Loucy (cell line): Measurements from ENCODE around the gene CBX3.
A peak's percentile ranks its signal among the peaks of the same experiment; 100 is the strongest.

ENCODE experiments used
- H2AFZ ChIP-seq: fragments of 200-600 bp; sonication (generic); 2 replicates; pipeline ENCODE4 v1.6.0; 2016; ENCODE audit warnings: antibody characterized with exemption, mild to moderate bottlenecking, low read length, moderate library complexity
- H3F3A ChIP-seq: fragments of 200-600 bp; 2 replicates; pipeline ENCODE4 v1.6.0; 2016; ENCODE audit warnings: antibody characterized with exemption, low read depth, mild to moderate bottlenecking
- H3K27me3 ChIP-seq: fragments of 200-600 bp; sonication (generic); 2 replicates; pipeline ENCODE4 v1.6.1; 2014; ENCODE audit warnings: low read length, mild to moderate bottlenecking; ENCODE audit not compliant: insufficient read depth, poor library complexity, severe bottlenecking
- H3K36me3 ChIP-seq: fragments of 200-600 bp; sonication (generic); 2 replicates; pipeline ENCODE4 v1.6.1; 2016; ENCODE audit warnings: low read length; ENCODE audit not compliant: insufficient read depth
- H3K4me1 ChIP-seq: fragments of 200-600 bp; sonication (generic); 2 replicates; pipeline ENCODE4 v1.5.1; 2014; ENCODE audit warnings: low read length, mild to moderate bottlenecking; ENCODE audit not compliant: insufficient read depth, poor library complexity, severe bottlenecking
- H3K4me2 ChIP-seq: fragments of 200-600 bp; sonication (generic); 2 replicates; pipeline ENCODE4 v1.6.0; 2014; ENCODE audit warnings: antibody characterized with exemption, low read length, low read depth, mild to moderate bottlenecking; ENCODE audit not compliant: poor library complexity, severe bottlenecking
- H3K4me3 ChIP-seq: fragments of 200-600 bp; sonication (generic); 2 replicates; pipeline ENCODE4 v1.5.1; 2014; ENCODE audit warnings: low read length, mild to moderate bottlenecking, mixed read lengths; ENCODE audit not compliant: poor library complexity, severe bottlenecking
- H3K79me2 ChIP-seq: fragments of 200-600 bp; sonication (generic); 2 replicates; pipeline ENCODE4 v1.6.1; 2014; ENCODE audit warnings: low read length; ENCODE audit not compliant: insufficient read depth
- H3K9ac ChIP-seq: fragments of 200-600 bp; sonication (generic); 2 replicates; pipeline ENCODE4 v1.6.0; 2014; ENCODE audit warnings: mild to moderate bottlenecking, low read depth, low read length, moderate library complexity; ENCODE audit not compliant: poor library complexity, severe bottlenecking
- H3K9me2 ChIP-seq: fragments of 200-600 bp; sonication (generic); replicated peaks from 2 replicates; pipeline ENCODE4 v1.6.1; 2016; ENCODE audit warnings: low read depth, low read length, mixed read lengths
- H3K9me3 ChIP-seq: fragments of 200-600 bp; sonication (generic); 2 replicates; pipeline ENCODE4 v1.6.1; 2014; ENCODE audit warnings: mild to moderate bottlenecking, antibody characterized with exemption, low read length, low read depth; ENCODE audit not compliant: insufficient read depth
- H4K20me1 ChIP-seq: fragments of 200-600 bp; sonication (generic); 2 replicates; pipeline ENCODE4 v1.6.0; 2014; ENCODE audit warnings: antibody characterized with exemption, low read length, mild to moderate bottlenecking; ENCODE audit not compliant: insufficient read depth, poor library complexity, severe bottlenecking
- EZH2phosphoT487 ChIP-seq: fragments of 200-600 bp; IDR thresholded peaks from 2 replicates; pipeline ENCODE4 v1.6.1; 2018; ENCODE audit warnings: antibody characterized with exemption, mild to moderate bottlenecking, moderate library complexity, borderline replicate concordance
- TF ChIP-seq, protein P1 (sequence below): fragments of 200-600 bp; sonication (generic); conservative IDR thresholded peaks from 2 replicates; pipeline ENCODE4 v1.5.1; 2014; ENCODE audit warnings: mild to moderate bottlenecking, antibody characterized with exemption, low read length

CBX3 gene

DNA sequence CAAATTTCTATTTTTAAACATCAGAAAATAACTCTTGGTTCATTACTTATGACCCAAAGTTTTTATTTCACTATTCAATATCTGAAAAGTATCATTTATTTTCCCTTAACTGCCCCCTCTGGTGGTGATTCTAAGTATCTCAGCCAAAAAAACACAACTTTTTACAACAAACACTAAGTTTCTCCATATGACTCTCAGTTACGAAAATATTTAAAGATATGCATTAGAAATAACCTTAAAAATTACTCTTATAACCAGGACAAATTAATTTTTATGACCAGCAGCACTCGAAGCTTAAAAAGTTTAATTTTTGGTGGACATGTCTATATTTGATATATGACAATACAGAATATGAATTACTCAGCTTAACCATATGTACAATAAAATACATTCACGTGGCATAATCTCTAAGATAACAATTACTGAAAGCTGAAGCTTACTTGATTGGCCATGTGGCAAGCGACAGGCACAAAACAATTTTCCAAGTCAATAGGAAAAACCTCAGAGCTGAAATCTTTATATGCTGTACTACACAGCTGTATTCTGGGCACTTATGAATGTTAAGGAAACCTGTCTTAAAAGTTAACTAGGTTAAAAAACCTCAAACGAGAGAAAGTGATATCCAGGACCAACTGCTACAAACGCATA, 3.3 kb upstream of the CBX3 start:
- H3K9ac ChIP-seq, result peak overlapping the region; percentile 99
- TF ChIP-seq, protein P1, sequence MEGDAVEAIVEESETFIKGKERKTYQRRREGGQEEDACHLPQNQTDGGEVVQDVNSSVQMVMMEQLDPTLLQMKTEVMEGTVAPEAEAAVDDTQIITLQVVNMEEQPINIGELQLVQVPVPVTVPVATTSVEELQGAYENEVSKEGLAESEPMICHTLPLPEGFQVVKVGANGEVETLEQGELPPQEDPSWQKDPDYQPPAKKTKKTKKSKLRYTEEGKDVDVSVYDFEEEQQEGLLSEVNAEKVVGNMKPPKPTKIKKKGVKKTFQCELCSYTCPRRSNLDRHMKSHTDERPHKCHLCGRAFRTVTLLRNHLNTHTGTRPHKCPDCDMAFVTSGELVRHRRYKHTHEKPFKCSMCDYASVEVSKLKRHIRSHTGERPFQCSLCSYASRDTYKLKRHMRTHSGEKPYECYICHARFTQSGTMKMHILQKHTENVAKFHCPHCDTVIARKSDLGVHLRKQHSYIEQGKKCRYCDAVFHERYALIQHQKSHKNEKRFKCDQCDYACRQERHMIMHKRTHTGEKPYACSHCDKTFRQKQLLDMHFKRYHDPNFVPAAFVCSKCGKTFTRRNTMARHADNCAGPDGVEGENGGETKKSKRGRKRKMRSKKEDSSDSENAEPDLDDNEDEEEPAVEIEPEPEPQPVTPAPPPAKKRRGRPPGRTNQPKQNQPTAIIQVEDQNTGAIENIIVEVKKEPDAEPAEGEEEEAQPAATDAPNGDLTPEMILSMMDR, result peak; percentile 83
- no peak for TF ChIP-seq EZH2phosphoT487
- H3K9me3 ChIP-seq, result no peaks in the 10 kb centered on the region
- H3K4me3 ChIP-seq, result peak overlapping the region; percentile 93
- peak overlapping the region; percentile 96 for H3K4me2 ChIP-seq
- H2AFZ ChIP-seq, result no peak overlapping the region
- H3K27me3 ChIP-seq, result peaks cover 21% of the 10 kb centered on the region
- peaks cover 89% of the 10 kb centered on the region for H3K79me2 ChIP-seq
- H4K20me1 ChIP-seq, result peaks cover 81% of the 10 kb centered on the region
- H3F3A ChIP-seq, result peaks cover 5% of the 10 kb centered on the region
- no peaks in the 10 kb centered on the region for H3K9me2 ChIP-seq
- H3K36me3 ChIP-seq, result peaks cover 60% of the 10 kb centered on the region
- H3K4me1 ChIP-seq, result peaks cover 42% of the 10 kb centered on the region

DNA sequence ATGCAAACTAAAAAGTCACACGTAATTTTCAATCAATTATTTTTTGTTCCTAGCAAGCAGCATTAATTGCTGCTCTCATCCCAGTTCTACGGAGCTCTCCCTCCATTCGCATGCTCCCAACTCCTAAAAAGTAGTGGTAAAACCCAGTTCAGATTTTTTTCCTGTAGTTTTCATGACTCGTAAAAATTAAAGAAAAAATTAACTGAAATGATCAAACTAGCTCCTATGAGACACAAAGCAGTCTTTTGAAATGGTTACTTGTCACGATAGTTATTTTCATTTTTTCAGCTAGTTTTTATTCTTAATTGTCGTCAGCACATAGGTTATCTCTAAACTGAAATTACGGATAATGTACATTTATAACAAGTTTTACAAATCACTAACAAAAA, 2.8 kb upstream of the CBX3 start:
- Histone ChIP-seq H3K4me1 (peaks cover 42% of the 10 kb centered on the region), H3K9me2 (no peaks in the 10 kb centered on the region), H3K36me3 (peaks cover 55% of the 10 kb centered on the region), H3K9ac (peak overlapping the region; percentile 99), H2AFZ (no peak overlapping the region), H3K4me3 (peak overlapping the region; percentile 93), H4K20me1 (peaks cover 81% of the 10 kb centered on the region), H3K79me2 (peaks cover 89% of the 10 kb centered on the region), H3K27me3 (peaks cover 21% of the 10 kb centered on the region), H3F3A (peaks cover 5% of the 10 kb centered on the region), H3K9me3 (no peaks in the 10 kb centered on the region), H3K4me2 (peak overlapping the region; percentile 96)
- TF ChIP-seq, protein P1, result no peak
- no peak for TF ChIP-seq EZH2phosphoT487

DNA sequence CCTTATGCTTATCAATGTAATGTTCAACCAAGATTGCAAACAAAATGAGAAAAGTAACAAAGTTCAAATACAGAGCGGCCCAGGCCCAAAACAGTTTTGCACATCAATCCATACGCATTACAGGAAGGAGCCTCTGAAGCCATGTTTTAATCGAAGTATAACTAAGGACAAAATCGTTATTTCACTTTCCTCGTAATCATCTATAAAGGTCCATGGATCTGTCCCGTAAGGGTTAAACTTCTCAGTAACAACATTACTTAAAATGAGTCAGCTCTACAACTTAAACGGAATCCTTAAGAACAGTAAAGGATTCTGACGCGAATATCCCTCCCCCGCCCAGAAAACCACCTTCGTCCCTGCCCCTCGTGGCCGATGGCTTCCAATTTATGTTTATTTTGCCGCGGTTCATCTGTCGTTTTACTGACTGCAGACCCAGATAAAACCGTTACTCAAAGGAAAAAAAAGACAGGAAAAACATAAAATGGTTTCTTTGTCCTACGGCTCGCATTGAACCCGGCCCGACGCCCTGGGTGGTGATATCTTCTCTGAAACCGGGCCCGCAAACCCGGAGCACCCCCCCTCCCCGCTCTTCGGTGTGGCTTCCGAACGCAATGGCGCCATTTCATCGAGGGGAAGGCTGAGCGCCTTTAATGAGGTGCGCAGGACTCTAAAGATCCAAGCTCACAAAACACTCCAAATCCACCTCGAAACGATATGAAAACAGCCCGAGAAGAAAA, 2.1 kb upstream of the CBX3 start:
- peak overlapping the region; percentile 96 for H3K4me2 ChIP-seq
- H3K4me3 ChIP-seq, result peak overlapping the region; percentile 93
- H3F3A ChIP-seq, result peaks cover 5% of the 10 kb centered on the region
- H3K27me3 ChIP-seq, result peaks cover 21% of the 10 kb centered on the region
- peaks cover 81% of the 10 kb centered on the region for H4K20me1 ChIP-seq
- H3K4me1 ChIP-seq, result peaks cover 42% of the 10 kb centered on the region
- H2AFZ ChIP-seq, result no peak overlapping the region
- H3K9me3 ChIP-seq, result no peaks in the 10 kb centered on the region
- H3K9ac ChIP-seq, result peak overlapping the region; percentile 99
- H3K79me2 ChIP-seq, result peaks cover 89% of the 10 kb centered on the region
- TF ChIP-seq EZH2phosphoT487, result no peak
- TF ChIP-seq, protein P1, result no peak
- peaks cover 48% of the 10 kb centered on the region for H3K36me3 ChIP-seq
- H3K9me2 ChIP-seq, result no peaks in the 10 kb centered on the region
